GM19395 (cell line): ENCODE data around the gene DNASE1L2.

Source experiments
- ATAC-seq: cut with Tn5 transposase; IDR thresholded peaks from one replicate; pipeline ENCODE4 v1.9.1; 2021; ENCODE audit warnings: mild to moderate bottlenecking, moderate library complexity; ENCODE audit not compliant: unreplicated experiment

The DNASE1L2 gene, protein sequence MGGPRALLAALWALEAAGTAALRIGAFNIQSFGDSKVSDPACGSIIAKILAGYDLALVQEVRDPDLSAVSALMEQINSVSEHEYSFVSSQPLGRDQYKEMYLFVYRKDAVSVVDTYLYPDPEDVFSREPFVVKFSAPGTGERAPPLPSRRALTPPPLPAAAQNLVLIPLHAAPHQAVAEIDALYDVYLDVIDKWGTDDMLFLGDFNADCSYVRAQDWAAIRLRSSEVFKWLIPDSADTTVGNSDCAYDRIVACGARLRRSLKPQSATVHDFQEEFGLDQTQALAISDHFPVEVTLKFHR

GRCh38 chr16:2236337-2237101, at the start of gene DNASE1L2:
TSS of gene DNASE1L2 (plus strand) at chr16:2236444. CDS start at chr16:2236817, 373 bp downstream.
- ATAC-seq, result no peak

DNA sequence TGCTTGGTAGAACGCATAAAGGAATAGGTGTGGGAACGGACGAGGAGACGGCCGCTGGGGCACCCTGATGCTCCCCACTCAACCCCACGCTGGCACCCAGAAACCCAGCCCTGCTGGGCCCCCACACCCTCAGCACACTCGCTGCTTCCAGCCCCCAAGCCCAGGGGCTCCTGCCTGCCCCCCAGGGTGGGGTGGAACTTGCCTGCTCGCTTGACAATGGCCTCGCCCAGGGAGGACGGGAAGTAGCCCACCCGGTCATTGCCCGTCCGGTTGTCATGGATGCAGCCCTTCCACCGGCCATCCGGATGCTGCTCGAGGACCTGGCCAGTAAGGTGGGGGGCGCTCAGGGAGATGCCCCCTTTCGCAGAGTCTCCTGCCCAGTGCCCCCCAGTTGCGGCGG, 49.7 kb upstream of the DNASE1L2 start:
- ATAC-seq, result no peak

DNA sequence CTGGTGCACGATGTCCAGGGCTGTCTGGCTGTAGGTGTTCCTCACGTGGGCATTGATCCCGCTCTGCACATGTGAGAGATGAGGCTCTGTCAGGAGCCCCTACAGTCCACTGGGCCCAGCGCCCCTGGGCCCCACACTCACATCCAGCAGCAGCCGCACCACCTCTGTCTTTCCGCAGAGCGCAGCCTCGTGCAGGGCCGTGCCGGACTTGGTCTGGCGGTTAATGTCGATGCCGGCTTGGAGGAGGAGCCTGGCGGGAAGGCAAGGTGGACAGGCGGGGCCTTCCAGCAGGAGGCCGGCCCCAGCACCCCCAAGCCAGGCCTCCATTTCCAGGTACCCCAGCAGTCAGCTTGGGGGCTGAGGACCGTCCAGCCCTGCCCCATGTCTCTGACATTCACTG, 49.0 kb upstream of the DNASE1L2 start:
- ATAC-seq, result no peak

DNA sequence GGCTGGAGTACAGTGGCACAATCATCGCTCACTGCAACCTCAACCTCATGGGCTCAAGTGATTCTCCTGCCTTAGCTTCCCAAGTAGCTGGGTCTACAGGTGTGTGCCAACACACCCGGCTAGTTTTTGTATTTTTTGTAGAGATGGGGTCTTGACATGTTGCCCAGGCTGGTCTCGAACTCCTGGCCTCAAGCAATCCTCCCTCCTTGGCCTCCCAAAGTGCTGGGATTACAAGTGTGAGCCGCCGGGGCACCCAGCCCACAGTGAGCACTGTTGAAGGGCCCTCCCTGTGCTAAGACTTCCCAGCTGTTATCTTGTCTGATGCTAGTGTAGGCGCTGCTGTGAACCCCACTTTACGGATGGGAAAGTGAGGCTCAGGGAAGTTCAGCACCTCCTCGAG, 47.8 kb upstream of the DNASE1L2 start:
- ATAC-seq, result no peak

DNA sequence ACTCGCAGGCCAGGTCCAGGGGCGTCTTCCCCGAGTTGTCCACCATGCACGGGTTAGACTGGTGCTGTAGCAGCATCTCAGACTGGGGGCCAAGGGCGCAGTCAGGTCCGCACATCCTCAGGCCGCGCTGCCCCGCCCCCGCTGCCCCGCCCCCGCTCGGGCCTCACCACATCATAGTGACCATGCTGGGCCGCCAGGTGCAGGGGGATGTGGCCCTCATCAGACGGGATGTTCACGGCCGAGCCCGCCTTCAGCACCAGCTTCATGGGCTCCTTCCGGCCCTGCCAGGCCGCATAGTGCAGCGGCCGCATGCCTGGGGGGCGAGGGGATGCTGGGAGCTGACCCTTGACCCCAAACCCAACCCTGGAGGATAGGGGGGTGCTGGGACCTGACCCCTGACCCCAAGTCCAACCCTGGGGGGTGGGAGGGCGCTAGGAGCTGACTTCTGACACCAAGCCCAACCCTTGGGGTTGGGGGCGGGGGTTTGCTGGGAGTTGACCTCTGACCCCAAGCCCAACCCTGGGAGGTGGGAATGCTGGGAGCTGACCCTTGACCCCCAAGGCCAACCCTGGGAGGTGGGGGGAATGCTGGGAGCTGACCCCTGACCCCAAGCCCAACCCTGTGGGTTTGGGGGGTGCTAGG, 46.9 kb upstream of the DNASE1L2 start:
- no peak for ATAC-seq

- no peak for ATAC-seq
These were observed 46.1 kb upstream of the DNASE1L2 start for GRCh38 chr16:2190002-2190658.

DNA sequence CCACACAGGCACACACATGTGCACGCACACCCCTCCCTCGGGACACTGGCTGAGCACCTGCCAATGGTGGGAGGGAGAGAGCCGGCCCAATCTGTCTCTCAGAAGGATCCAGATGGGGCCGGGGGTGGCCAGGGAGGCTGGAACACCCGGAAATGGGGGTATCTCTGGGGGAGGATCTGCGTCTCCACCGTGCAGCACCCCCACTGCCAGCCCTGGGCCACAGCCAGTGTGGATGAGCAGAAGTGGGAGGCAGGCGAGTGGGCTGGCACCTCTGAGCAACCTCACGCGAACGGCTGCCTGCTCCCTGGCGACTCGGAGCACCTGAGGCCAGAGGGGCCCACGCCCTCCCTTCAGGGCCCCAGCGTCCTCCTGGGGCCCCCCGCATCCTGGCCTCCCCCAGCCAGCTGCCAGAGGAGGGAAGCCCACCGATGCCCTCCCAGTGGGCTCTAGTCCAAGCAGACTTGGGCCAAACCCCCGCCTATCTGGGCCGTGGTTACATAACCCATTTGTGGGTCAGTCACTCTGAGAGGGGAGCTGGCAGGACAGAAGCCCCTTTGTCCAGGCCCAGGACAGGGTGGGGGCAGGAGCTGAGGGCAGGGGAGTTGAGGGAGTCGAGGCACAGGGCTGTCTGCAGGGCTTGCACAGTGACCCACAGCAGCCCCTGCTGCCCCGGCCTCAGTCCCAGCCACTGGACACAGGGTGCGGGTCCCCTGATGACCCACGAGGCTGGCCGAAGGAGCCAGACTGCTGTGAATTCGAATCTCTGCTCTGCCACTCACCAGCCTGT, 45.4 kb upstream of the DNASE1L2 start:
- ATAC-seq, result no peak

DNA sequence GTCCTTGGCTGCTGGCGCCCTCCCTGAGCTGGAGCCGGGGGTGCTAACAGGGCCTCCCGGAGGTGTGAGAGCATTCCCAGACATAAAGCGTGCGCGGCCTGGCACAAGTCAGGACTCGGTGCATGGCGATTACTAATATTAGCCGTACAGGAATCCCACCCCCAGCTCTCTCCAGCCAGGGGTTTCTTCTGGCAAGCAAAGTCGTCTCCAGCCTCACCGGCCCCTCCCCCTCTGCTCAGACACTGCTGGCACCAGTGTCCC, 44.9 kb upstream of the DNASE1L2 start:
- ATAC-seq, result no peak

DNA sequence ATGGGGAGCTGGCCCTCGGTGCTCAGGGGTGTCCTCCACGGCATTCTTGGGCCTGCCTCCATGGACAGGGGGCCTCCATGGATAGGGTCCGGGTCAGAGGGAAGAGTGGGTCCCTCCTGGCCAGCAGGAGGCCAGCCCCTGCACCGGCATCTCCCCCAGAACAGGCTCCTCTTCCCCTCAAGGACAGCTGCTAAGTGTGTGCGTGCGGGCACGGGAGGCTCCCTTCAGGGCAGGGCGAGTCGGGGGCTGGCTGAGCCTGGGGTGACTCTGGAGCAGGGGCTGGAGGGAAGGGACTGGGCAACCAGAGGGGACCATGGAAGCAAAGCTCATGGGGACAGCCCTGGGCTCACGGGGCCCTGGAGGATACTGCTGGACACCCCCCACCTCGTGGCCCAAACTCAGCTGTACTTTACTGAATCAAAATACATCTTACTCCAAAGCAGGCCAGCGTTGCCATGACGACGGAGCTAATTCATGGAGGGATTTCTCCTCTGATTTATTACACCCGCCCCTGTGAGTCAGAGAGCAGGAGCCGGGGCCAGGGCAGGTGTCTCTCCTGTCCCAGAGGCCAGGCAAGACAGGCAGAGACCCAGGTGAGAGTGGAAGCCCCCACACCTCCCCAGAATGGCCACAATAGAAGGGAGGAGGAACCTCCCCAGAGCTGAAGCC, 41.9 kb upstream of the DNASE1L2 start:
- ATAC-seq, result no peak

GRCh38 chr16:2194852-2195321, 41.4 kb upstream of the DNASE1L2 start:
- ATAC-seq, result no peak

DNA sequence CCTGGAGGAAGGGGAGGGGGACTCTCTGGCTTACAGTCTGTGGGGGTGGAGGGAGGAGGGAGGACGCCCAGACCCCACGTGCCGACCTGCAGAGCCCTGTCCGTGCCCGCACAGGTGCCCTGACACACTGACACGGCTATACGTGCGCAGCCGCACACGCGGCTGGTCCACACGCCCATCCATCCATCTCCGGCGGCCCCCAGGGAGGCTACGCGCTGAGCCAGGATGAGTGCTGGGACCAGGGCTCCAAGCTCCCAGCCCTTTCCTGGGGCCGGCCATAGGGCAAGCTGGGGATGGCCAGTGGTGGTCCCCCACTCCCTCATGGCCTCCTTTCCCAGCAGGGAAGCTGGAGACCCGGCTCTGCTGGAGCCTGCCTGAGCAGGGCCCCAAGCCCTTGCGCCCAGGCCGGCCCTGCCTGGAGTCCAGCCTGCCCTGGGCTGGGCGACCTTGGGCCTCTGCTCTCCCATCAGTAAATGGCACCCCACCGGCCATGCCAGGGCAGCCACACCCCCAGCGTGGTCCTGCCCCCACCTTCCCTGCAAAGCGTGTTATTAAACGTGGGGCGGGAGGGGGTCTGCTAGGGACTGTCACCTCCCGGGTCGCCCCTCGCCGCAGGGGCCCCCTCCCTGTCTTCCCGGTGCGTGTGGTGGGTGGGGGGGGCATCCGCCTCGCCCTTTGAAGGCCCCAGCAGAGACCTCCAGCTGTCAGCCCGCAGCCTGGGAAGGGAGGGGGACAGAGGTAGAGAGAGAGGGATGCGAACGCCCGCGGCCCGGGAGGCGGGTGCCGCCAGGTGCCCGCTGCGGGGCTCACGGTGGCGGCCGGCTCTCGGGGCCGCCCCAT, 40.7 kb upstream of the DNASE1L2 start:
- no peak for ATAC-seq

- no peak for ATAC-seq
These were observed 39.9 kb upstream of the DNASE1L2 start, which contains the start of gene CASKIN1 for GRCh38 chr16:2196162-2196980. TSS of gene CASKIN1 (minus strand) at chr16:2196605. CDS start at chr16:2196432, 173 bp downstream.

DNA sequence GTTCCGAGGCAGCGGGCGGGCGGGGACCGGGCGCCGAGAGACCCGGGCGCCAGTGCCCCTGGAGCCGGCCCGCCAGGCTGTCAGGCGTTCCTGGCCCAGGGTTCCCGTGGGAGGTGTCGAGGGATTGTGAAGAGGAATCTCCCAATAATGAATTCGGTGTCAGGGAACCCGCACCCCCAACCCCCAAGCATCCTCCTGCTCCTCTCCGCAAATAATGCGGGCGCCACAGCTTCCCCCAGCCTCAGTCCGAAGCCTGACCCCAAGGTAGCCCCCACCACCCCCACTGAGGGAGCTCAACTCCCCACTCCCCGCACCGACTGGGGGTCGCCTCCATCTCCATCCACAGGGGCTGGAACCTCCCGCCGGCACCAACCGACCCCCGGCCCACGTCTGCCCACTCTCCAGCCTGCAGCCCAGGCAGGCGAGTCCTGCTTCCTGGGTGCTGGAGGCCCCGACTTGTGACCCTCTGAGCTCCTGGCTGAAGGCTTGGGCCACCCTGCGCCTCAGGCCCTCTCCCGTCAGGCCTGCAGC, 39.2 kb upstream of the DNASE1L2 start:
- no peak for ATAC-seq

GRCh38 chr16:2197765-2198164, 38.5 kb upstream of the DNASE1L2 start:
- ATAC-seq, result no peak

DNA sequence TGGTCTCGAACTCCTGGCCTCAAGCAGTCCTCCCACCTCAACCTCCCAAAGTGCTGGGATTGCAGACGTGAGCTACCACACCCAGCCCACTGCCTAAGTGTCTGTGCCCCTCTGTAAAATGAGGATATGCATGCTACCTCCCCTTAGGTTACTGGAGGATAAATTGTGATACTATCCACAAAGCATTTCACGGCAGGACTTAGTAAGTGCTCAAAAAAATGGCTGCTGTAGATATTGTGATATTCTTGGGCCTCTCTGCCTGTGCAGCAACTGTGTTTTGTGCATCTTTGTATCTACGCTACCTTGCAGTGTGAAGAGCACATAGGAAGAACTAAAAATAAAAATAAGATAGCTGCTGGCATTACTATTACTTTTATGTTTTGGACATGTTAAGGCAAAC, 38.0 kb upstream of the DNASE1L2 start:
- ATAC-seq, result no peak

DNA sequence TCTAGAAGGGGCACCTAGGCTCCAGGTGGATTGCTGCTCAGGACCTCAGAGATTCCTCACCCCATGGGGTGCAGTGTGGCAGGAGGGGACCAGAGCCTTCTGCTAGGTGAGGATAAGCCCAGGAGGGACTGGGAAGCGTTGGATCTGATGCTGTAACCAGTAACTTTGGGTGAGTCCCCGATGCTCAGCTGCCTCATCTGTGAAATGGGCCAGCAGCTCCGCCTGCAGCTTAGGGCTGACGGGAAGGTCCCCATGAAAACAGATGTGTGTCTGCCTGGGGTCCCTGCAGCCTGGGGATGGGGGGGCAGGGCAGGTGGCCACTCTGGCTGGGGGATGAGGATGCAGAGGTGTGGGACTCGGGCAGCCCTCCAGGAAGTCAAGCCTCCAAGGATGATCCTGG, 37.1 kb upstream of the DNASE1L2 start:
- ATAC-seq, result no peak

GRCh38 chr16:2199621-2200139, 36.6 kb upstream of the DNASE1L2 start:
- no peak for ATAC-seq

DNA sequence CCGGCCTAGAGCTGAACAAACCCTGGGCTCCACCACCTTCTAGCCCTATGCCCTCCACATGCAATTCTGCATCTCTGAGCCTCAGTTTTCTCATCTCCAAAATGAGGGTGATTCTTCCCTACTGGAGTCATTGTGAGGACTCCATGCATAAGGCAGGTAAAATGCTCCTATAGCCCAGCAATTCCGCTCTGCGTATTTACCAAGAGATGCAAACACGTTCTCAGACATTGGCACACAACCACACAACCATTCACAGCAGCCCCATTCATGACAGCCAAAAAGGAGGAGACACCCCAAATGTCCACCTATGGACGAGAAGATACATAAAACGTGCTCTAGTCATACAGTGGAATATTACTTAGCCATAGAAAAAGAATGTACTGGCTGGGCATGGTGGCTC, 35.9 kb upstream of the DNASE1L2 start:
- no peak for ATAC-seq
